Natural killer cell (primary cell): Measurements from ENCODE around the gene PTPRN2. TPM values are rescaled to one million over a fixed set of nuclear protein-coding genes. Genes with fewer than 3 reads are reported as not detected.

ENCODE experiments used
- ATAC-seq, 3 donors: fragments of 150-1000 bp in 2 of 3; fragments of 200-7000 bp in 1 of 3; cut with Tn5 transposase; 1 replicate in 1 of 3; 2 replicates in 2 of 3; pipeline ENCODE4 v1.10.0; 2021; ENCODE audit warnings: mild to moderate bottlenecking in 2 of 3, moderate library complexity in 2 of 3
- DNase-seq, 2 donors: peaks; one replicate each; pipeline versions ENCODE4 v3.0.0 to v3.0.0-alpha.2; 2013 to 2021; ENCODE audit warnings: mixed read lengths in 1 of 2
- H3K27ac ChIP-seq: one replicate; pipeline ENCODE4 v1.5.1; 2013; ENCODE audit warnings: mild to moderate bottlenecking, low read length
- H3K27me3 ChIP-seq: one replicate; pipeline ENCODE4 v1.6.1; 2013; ENCODE audit warnings: low read length; ENCODE audit not compliant: control insufficient read depth, insufficient read depth
- H3K36me3 ChIP-seq: one replicate; pipeline ENCODE4 v1.6.1; 2013; ENCODE audit warnings: low read length; ENCODE audit not compliant: control insufficient read depth, insufficient read depth
- H3K4me1 ChIP-seq: one replicate; pipeline ENCODE4 v1.6.1; 2013; ENCODE audit warnings: low read length; ENCODE audit not compliant: control insufficient read depth, insufficient read depth
- H3K4me3 ChIP-seq: one replicate; pipeline ENCODE4 v1.5.1; 2013; ENCODE audit warnings: low read length
- H3K9me3 ChIP-seq: one replicate; pipeline ENCODE4 v1.6.1; 2013; ENCODE audit warnings: low read length; ENCODE audit not compliant: control insufficient read depth, insufficient read depth
- H3K27ac Mint-ChIP-seq, 2 donors: one replicate each; pipeline ENCODE4 v1.8.0; 2022; ENCODE audit warnings: mild to moderate bottlenecking in 2 of 2, mixed read lengths in 2 of 2, moderate library complexity in 1 of 2
- H3K27me3 Mint-ChIP-seq, 2 donors: one replicate each; pipeline ENCODE4 v1.8.0; 2022; ENCODE audit warnings: low read depth in 2 of 2, mixed read lengths in 2 of 2
- H3K36me3 Mint-ChIP-seq: one replicate; pipeline ENCODE4 v1.8.0; 2022; ENCODE audit warnings: mixed read lengths
- H3K4me1 Mint-ChIP-seq, 2 donors: one replicate each; pipeline ENCODE4 v1.8.0; 2022; ENCODE audit warnings: mixed read lengths in 2 of 2
- H3K4me3 Mint-ChIP-seq: one replicate; pipeline ENCODE4 v1.8.0; 2022; ENCODE audit warnings: mild to moderate bottlenecking, moderate library complexity, mixed read lengths
- H3K9me3 Mint-ChIP-seq, 2 donors: one replicate each; pipeline ENCODE4 v1.8.0; 2022; ENCODE audit warnings: mixed read lengths in 2 of 2
- CTCF ChIP-seq: fragments of 200-600 bp; IDR thresholded peaks from one replicate; pipeline ENCODE4 v1.8.0; 2022; ENCODE audit warnings: antibody characterized with exemption
- WGBS: methylation state at CpG from one replicate; pipeline ENCODE4 v1.1.7; 2013; ENCODE audit warnings: missing lambda C conversion rate; ENCODE audit not compliant: insufficient coverage; 5-methylcytosine and 5-hydroxymethylcytosine counted together
- intact Hi-C: fragments of 100-400 bp; cut with micrococcal nuclease; formaldehyde crosslinking; loops from one replicate; pipeline ENCODE4 v1.14.2; 2022
- total RNA-seq, 4 donors: library from RNA; stranded (reverse); fragments of 120-200 nt in 1 of 4; gene quantifications; one replicate each; pipeline versions ENCODE4 v1.2.3 to v1.2.4, GENCODE V29; 2013 to 2022

Gene PTPRN2
- total RNA-seq, 3 donors from 2014 or later (not counting 1 experiment from before 2014, with no cell fraction given) = 1.3 to 2.5 (median 1.9) TPM

- no peak for TF ChIP-seq CTCF
- intact Hi-C loops = no loop called here
- no peak overlapping the region for H3K4me3 Mint-ChIP-seq
- no peak overlapping the region for H3K27ac Mint-ChIP-seq
- no peak overlapping the region for H3K27ac ChIP-seq
- WGBS = 90% methylated on average over 22 of the region's 22 CpGs
- no peak for ATAC-seq
- H3K9me3 ChIP-seq = peaks cover 7% of the 10 kb centered on the region
- H3K36me3 ChIP-seq = no peaks in the 10 kb centered on the region
- peaks cover 13 to 25% of the 10 kb centered on the region in 2 donors for H3K9me3 Mint-ChIP-seq
- no peaks in the 10 kb centered on the region for H3K27me3 ChIP-seq
- H3K4me3 ChIP-seq = no peak overlapping the region
- H3K4me1 ChIP-seq = no peaks in the 10 kb centered on the region
- no peaks in the 10 kb centered on the region for H3K4me1 Mint-ChIP-seq
- H3K36me3 Mint-ChIP-seq = no peaks in the 10 kb centered on the region
- no peak for DNase-seq
- H3K27me3 Mint-ChIP-seq = peaks cover 0 to 6% of the 10 kb centered on the region in 2 donors
Observed at GRCh38 chr7:157768198-157768597, 819.4 kb downstream of the PTPRN2 start.

- Mint-ChIP-seq H3K27me3 (peaks cover 0 to 6% of the 10 kb centered on the region in 2 donors), H3K9me3 (peaks cover 13 to 25% of the 10 kb centered on the region in 2 donors), H3K4me3 (no peak overlapping the region), H3K4me1 (no peaks in the 10 kb centered on the region), H3K27ac (no peak overlapping the region), H3K36me3 (no peaks in the 10 kb centered on the region)
- Histone ChIP-seq H3K36me3 (no peaks in the 10 kb centered on the region), H3K4me1 (no peaks in the 10 kb centered on the region), H3K9me3 (peaks cover 7% of the 10 kb centered on the region), H3K27ac (no peak overlapping the region), H3K27me3 (no peaks in the 10 kb centered on the region), H3K4me3 (no peak overlapping the region)
- TF ChIP-seq CTCF = no peak
- WGBS = 82% methylated on average over 14 of the region's 14 CpGs
- DNase-seq (no peak), ATAC-seq (no peak)
- intact Hi-C loops = no loop called here
Observed at GRCh38 chr7:157767506-157768197, 820.0 kb downstream of the PTPRN2 start.

GRCh38 chr7:157766098-157766497, 821.5 kb downstream of the PTPRN2 start:
- Histone ChIP-seq H3K4me3 (no peak overlapping the region), H3K9me3 (peaks cover 4% of the 10 kb centered on the region), H3K36me3 (no peaks in the 10 kb centered on the region), H3K27ac (no peak overlapping the region), H3K27me3 (no peaks in the 10 kb centered on the region), H3K4me1 (no peaks in the 10 kb centered on the region)
- H3K4me1 Mint-ChIP-seq = no peaks in the 10 kb centered on the region
- no peak for TF ChIP-seq CTCF
- H3K27me3 Mint-ChIP-seq = no peaks in the 10 kb centered on the region
- intact Hi-C loops = no loop called here
- no peak overlapping the region for H3K27ac Mint-ChIP-seq
- DNase-seq (no peak), ATAC-seq (no peak)
- H3K9me3 Mint-ChIP-seq = peaks cover 9 to 18% of the 10 kb centered on the region in 2 donors
- no peak overlapping the region for H3K4me3 Mint-ChIP-seq
- no peaks in the 10 kb centered on the region for H3K36me3 Mint-ChIP-seq
